NCI-H2107 treated with DMSO at 0.1 percent for 48 hours (cell line): Measurements from ENCODE around the gene MED7.

Experiments
- DNase-seq: peaks from one replicate; lab custom pipeline; 2025; ENCODE audit not compliant: unreplicated experiment; lab: John Stamatoyannopoulos, UW

Gene MED7

DNA sequence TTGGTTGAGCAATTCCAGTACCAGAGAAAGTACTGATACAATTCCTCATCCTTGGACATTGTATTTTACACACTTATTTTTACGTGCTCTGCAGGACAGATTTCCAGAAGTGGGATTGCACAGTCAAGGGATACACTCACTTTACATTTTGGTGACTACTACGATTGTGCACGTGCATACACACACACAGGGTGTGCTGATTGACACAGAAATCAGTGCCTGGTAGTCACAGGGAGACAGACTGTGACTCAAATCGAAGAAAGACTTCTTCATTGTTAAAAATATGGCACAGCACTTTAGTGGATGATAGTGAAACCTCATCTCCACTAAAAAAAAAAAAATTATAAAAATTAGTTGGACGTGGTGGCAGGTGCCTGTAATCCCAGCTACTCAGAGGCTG lies 21.9 kb upstream of the MED7 start:
- no peak for DNase-seq

- DNase-seq = no peak
Measured at GRCh38 chr5:157162919-157163510, 20.4 kb upstream of the MED7 start.

- no peak for DNase-seq
Measured at GRCh38 chr5:157161996-157162395, 19.3 kb upstream of the MED7 start.

DNA sequence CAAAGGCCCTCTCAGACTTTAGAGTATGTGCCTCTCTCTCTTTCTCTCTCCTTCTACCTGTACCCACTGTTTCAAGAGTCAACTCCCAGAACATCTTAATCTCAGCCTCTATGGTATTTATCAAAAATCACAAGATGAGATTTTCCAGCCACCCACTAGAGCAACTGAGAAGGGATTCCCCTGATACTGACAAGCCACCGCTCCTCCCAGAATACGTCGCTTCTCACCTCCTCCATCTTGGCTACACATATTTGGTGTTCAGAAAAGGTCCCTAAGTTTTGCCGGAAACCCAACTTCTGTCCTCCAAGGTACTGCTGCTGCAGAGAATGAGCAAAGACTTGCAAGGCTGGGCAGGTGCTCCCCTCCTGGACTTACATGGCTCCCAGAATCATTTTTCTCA lies 17.3 kb upstream of the MED7 start:
- DNase-seq = no peak

DNA sequence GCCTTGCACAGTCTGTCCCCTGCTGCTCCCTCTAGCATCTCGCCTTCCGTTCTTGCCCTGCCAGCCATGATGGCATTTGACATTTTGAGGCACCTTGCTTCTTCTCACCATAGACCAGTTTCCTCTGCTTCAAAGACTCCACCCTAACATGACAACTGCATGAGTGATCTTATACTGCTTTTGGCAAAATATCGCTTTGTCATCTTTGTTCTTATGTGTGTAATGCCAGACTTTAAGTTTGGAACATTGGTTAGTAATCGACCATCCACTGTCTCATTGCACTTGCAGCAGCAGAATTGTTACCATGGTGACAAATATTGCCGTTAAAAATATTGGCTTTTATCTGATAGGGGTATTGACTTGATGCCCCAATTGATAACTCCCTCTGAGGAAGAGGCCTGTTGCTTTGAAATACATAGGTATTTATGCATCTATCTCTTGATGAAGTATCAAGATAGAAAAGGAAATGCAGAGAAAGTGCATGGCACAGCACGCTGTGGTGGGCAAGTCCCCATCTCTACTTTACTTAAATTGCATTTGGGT lies 16.6 kb upstream of the MED7 start:
- DNase-seq = no peak

- no peak for DNase-seq
Measured at GRCh38 chr5:157157293-157157891, 14.7 kb upstream of the MED7 start.

- no peak for DNase-seq
Measured at GRCh38 chr5:157155297-157155696, 12.6 kb upstream of the MED7 start.

GRCh38 chr5:157150995-157151394 lies 8.3 kb upstream of the MED7 start:
- no peak for DNase-seq

- peak; percentile 20 for DNase-seq
Measured at GRCh38 chr5:157148734-157149615, 6.3 kb upstream of the MED7 start.

GRCh38 chr5:157143127-157143971 lies 684 bp upstream of the MED7 start:
- peak; percentile 81 for DNase-seq

GRCh38 chr5:157137691-157138090 lies 5.0 kb downstream of the MED7 start:
- DNase-seq = no peak

- no peak for DNase-seq
Measured at GRCh38 chr5:157132281-157132612, 10.4 kb downstream of the MED7 start.

DNA sequence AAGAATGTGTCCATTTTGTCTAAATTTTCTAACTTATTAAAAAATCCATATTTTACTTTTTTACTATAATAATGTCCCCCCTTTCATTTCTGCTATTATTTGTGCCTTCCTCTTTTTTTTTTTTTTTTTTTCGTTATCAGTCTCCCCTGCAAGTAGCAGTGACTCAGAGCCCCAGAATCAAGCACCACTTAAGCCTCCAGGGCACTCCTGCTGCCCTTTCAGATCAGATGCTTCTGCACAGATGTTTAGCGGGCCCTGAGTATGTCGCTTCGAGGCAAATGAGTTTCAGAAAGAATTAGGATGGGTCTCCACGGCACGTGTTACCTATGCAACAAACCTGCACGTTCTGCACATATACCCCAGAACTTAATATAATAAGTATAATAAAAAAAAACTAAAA lies 11.7 kb downstream of the MED7 start:
- no peak for DNase-seq

DNA sequence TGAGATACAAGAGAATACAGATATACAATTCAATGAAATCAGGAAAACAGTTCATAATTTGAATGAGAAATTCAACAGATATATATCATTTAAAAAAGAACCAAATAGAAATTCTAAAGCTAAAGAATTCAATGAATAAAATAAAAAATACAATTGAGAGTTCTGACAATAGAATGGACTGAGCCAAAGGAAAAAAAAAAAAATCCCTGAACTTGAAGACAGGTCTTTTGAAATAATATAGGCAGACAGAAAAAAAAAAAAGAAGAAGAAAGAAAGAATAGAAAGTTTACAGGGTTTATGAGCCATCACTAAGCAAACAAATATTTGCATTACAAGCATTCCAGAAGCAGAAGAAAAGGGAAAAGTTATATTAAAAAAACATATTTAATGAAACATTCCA lies 21.0 kb downstream of the MED7 start:
- no peak for DNase-seq

GRCh38 chr5:157120102-157120501 lies 22.6 kb downstream of the MED7 start:
- DNase-seq = no peak

GRCh38 chr5:157116483-157116954 lies 26.1 kb downstream of the MED7 start:
- no peak for DNase-seq

- DNase-seq = no peak
Measured at GRCh38 chr5:157115502-157115901, 27.2 kb downstream of the MED7 start.

DNA sequence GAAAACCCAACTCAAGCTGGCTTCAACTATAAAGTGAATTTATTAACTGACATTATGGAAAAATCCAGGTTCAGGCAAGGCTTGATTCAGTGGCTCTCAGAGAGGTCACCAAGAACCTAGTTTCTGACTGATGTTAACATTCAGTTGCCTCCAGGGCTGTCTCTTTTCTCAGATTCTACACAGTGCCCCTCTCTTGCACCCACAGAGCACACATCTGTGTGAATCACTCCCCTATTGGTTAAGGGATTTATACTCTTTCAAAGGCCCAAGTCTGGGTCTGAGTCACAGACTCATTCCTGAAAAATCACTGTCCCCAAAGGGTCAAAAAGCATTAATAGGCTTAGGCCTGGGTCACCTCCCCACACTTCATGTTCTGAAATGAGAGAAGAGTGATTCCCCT lies 27.7 kb downstream of the MED7 start:
- no peak for DNase-seq

DNA sequence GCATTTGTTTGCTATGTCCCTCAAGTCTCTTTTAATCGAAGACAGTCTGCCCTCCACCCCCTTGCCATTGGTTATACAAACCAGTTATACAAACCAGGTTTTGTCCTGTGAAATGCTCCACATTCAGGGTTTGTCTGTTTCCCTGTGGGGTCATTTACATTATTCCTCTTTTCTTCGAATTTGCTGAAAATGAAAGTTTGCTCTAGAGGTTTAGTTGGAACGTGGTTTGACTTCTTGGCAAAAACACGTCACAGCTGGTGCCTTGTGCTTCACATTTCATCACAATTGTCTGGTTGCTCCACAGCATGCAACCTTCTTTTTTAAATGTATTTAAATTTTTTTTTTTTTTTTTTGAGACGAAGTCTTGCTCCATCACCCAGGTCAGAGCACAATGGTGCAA lies 29.7 kb downstream of the MED7 start:
- no peak for DNase-seq

DNA sequence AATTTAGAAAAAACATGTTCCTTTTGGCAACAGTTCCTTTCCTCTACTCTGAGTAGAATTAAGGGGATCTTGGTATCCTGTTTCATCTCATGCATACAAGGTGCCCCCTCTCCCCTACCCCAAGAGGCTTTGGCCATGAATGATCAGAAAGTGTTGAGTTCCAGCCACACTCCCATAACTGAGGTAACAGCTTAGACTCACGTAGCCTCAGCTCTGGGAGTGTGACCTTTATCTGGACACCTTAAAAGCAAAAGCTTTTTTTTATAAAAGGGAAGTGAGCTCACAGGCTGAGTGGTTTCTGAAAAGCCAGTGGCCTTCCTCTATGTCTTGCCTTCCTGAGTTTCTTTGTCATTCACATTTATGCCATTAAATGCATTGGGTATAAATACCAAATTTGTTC lies 32.9 kb downstream of the MED7 start:
- DNase-seq = no peak

DNA sequence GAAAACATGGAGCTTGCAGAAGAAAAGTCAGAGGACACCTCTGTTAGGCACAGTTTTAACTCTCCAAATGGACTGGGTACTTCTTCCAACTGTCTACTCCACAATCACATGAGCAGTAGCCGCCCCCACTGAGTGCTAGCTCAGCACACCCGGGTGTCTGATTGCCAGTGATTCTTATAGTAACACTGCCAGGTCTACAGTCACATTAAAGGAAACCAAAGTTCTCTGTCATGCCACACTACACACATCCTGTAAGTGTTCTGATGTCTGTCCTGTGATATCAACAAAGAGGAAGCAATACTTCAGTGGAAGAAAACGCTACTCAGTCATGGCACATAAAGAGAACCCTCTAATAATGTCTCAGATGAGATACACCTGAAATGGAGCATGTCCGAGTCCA lies 33.7 kb downstream of the MED7 start, which contains the start of gene HAVCR2:
HAVCR2 (minus strand) TSS at position 69 of the 400 bp plus-strand sequence; CDS start at position 8, 61 bp downstream.
- no peak for DNase-seq
